GM19025 (cell line): ENCODE measurements around the gene TFCP2L1.
"Not testable (repeated sequence)": the region's sequence is repeated elsewhere in the genome, so short reads cannot be mapped to it uniquely, and the experiment has no call there.

Experiments
- ATAC-seq: cut with Tn5 transposase; IDR thresholded peaks from one replicate; pipeline ENCODE4 v1.9.1; 2021; ENCODE audit warnings: mild to moderate bottlenecking, low read depth, moderate library complexity; ENCODE audit not compliant: unreplicated experiment

The TFCP2L1 gene

DNA sequence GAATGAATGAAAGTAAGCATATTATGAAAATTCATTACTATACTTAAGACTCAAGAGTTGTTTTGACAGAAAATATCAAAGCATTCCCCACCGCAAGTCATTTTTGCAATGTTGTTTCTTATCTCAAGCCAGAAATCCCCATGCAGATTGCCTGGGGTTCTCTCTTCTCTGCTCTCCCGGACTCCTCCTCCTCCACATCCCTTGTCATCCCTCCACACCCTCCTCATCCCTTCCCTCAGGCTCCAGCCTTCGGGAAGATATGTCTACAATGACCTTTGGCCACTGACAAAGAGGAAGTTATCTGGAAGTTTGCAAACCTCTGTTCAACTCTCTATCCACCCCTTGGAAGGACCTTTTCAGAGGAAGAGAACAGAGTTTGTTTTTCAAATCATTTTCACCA is 11.9 kb downstream of the TFCP2L1 start:
- no peak for ATAC-seq

DNA sequence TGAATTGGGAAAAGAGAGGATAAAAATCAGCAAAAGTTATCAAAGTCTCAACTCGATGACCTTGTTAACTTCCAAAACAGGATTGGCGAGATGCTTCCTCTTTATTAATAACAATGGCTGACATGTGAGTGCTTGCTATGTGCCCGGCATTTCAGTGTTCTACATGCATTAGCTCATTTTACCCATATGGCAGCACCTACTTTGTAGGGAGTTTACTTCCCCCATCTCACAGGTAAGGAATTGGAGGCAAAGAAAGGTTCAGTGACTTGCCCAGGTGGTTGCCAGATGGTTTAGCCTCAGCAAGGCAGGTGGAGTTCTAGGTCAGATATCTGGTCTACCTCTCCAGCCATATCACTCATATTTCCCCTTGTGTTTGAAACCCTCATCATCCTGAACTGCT is 12.4 kb downstream of the TFCP2L1 start:
- ATAC-seq, result no peak

DNA sequence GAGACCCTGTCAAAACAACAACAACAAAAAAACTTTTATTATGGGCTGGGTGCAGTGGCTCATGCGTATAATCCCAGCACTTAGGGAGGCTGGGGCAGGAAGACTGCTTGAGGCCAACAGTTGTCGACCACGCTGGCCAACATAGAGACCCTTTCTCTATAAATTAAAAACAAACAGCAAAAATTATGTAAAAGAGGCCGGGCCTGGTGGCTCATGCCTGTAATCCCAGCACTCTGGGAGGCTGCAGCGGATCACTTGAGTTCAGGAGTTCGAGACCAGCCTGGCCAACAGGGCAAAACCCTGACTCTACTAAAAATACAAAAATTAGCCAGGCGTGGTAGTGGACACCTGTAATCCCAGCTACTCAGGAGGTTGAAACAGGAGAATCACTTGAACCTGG is 15.6 kb downstream of the TFCP2L1 start:
- ATAC-seq, result not testable (repeated sequence)

DNA sequence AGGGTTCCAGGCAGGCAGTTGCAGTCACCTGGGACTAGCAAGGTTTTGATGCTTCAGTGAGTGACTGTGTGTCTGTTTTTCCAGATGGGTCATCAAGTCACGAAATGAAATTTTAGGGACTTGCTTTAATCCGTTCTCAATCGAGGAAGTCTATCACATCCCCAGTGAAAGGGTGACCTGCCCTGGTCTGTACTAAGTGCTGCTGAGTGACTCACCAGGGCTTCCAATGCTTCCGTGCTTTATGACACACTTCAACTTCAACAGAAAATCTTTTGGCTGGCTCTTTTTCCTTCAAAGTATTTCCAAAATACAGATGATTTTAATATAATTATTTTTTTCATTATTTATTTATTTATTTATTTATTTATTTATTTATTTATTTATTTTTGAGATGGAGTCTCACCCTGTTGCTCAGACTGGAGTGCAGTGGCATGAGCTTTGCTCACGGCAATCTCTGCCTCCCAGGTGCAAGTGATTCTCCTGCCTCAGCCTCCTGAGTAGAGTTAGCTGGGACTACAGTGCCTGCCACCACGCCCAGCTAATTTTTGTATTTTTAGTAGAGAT is 18.4 kb downstream of the TFCP2L1 start:
- ATAC-seq, result no peak

DNA sequence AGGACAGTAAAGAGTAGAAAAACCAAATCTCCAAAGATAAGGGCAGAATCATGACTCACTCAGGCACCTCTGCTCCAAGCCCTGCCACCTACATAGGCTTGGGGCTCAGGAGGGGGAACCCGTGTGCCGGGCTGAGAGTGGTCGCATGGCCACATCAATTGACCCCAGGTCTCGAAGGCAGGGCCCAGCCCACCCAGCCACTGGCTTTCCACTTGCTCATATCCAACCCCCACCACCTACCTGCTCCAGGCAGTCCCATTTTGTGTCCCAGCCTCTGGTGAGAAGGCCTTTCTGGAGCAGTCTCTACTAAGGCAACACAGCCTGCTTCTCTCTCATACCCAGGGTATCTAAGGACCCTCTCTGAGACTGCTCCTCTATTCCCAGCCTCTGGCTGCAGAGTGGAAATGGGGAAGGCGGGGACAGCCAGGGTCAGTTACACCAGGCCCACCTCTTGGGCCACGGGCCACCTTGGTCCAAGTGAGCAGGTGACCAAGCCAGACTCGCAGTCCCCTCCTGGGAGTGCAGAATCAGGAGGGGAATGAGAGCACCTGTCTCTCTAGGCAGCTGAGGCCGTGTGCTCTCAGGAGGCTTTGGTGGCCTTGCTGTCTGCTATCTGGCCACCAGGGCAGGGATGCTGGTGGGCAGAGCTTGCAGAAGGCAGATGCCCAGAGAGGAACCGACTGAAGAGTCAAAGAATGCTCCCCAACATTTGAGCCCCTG is 20.8 kb downstream of the TFCP2L1 start:
- no peak for ATAC-seq

DNA sequence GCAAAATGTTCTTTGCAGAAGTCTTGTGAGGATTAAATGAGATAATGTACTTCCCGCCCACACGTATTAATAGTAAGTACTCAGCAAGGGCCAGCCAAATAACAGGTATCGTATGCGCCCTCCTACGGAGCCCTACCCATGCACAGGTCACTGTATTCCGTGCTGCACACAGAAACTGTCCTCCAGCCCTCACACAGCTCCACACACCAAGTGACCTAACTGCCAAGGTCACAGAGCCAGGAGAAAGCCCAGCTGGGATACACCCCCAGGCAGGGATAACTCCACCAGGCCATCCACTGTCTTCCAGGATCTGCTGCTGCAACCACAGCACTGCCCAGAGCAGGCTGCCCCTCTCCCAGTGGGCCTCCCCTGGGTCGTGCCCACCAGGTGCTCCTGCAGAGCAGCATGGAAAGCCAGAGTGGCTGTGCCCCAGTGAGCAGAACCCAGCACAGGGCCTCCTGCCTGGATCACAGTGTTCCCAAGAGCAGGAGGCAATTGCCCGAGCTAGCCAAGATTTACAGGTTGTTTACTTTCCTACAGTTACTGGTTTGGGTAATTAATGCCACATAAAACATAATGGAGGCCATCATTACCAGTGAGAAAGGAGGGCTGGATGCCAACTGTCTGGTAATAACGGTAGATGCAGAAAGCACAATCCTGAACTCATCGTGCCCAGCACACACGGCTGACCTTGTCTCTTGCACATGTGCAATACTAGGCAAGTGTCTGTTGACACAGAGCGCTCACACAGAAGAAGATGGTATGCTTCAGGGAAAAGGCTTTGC is 24.4 kb downstream of the TFCP2L1 start:
- no peak for ATAC-seq

DNA sequence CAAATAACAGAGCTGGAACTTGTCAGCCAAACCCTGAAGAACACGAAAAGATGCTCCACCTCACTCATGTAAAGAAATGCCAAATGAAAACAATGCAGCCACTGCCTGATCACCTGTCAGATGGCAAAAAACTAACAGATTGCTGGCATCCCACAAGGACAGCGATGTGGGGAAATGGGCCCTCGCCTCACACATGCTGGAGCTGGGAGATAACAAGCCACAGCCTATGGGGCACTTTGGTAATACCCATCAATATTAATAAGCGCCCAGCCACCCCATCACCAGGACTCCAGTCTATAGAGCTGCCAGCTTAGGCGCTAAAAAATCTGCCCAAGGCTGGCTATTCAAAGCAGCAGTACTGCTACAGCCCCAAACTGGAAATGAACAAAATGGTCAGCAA is 27.0 kb downstream of the TFCP2L1 start:
- ATAC-seq, result no peak

DNA sequence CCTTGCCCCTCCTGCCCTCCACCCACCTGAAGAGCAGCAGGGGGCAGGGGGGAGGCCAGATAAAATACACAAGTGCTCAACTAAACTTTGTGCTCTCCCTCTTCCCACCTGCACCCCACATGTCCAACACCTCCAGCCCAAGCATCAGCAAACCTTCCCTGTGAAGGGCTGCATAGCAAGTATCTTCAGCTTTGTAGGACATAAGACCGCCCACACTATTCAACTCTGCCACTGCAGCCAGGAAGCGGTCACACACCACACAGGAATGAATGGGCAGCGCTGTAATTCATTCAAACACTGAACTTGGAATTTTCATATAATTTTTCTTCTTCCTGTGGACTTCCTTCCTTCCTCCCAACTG is 27.5 kb downstream of the TFCP2L1 start:
- ATAC-seq, result no peak

DNA sequence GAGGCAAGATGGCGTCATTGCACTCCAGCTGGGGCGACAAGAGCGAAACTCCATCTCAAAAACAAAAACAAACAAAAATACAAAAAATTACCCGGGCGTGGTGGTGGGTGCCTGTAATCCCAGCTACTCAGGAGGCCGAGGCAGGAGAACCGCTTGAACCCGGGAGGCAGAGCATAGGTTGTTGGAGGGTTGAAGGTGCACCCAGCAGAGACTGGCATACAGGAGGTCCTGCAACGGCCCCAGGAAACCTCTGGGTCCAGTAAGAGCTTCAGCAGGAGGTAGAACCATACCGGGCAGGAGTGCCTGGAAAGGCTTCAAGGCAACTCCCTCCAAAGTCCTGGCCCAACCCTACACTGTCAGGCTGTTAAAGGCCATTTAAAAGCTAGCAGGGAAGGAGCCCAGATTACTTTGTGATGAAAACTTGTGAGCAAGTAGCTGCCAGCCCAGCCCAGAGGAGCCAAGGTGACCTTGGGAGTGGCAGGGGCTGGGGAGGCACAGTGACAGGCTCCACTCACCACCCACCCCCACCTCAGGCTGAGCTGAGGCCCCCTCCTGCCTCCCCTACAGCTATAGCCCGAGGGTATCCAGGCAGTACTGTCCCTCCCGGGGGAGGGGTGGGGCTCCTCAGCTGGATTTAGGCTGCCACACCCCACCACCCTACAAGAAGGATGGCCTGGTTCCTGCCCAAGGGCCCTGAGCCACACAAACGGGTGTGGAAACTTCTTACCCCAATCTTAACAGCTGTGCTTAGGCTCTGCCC is 28.1 kb downstream of the TFCP2L1 start:
- ATAC-seq, result no peak

DNA sequence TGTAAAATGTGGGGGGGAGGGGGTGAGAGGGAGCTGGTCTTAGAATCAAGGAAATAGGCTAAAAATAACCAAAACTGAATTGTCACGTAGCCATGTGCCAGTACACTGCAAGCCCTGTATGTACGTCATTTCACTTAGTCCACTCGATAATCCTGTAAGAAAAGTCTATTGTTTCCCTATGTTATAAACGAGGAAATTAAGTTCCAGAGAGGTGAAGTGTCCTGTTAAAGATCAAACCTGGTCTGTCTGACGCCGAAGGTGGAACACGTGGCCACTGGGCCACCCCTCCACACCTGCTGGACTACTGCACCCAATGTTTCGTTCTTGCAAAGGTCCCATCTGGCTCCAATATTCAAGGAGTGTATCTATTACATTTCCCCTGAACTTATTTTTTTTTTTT is 29.6 kb downstream of the TFCP2L1 start:
- no peak for ATAC-seq

DNA sequence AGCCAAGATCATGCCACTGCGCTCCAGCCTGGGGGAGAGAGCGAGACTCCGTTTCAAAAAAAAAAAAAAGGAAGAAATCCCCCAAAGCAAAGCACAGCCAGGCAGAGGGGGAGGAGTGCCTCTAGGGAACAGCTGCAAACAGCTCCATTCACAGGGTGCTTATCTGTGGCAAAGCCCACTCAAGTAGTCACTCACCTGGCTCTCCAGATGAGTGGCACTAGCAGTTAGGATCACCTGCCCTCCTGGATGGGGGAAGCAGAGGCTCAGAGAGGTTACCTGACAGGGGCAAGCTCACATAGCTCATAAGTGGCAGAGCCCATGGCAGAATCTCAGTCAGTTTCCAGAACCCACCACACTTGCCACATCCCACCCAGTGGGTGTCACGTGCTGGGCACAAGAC is 30.3 kb downstream of the TFCP2L1 start:
- ATAC-seq, result no peak

DNA sequence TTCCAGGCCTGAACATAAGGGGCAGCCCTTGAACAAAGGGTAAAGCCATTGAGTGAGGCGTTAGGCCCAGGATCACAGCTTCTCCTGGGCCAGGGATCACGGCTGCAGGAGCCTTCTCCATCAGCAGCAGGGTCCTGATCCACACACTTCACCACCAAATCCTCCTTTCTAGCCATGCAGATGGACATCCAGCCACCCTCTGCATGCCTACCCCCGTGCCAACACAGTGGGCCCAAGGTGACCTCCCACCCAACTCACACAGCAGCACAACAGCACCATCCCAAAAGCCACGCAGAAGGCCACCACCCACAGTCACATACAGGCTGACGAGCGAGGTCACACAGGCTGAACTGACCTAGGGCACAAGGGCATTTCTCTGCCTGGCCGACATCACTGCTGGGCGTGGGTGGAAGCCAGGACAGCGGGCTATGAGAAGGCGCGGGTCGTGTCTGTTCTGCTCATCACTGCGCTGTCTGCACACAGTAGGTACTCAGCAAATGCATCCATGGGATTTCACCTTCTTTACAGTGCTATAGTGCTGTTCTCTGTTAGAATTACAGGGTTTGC is 31.2 kb downstream of the TFCP2L1 start:
- ATAC-seq, result no peak

DNA sequence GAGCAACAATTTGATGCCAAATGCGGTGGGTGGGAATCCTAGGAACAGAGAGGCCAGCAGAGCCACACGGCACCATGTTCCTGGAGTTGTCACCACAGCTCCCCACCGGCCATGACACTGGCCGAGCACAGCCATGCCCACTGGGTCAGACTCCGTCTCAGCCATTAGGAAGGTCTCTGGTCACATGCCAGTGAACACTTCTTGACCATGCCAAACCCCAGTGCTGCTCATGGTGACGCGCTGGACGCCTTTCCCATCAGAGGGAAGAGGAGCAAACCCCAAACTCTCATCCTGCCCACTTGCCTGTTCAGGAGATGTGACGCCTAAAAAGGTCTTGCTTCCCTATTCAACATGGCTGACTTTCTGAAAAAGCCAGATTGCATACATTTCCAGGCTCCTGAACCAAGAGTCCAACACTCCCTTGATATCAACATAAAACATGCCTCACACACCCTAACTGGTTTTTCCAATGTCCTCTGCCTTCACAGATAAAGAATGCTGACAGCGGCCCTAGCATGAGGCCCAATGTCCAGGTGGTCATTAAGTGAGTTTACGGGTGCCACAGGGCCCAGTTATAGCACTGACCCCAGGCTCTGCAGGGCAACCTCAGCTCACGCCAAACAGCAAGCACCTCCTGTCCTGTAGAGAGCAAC is 31.9 kb downstream of the TFCP2L1 start:
- no peak for ATAC-seq

DNA sequence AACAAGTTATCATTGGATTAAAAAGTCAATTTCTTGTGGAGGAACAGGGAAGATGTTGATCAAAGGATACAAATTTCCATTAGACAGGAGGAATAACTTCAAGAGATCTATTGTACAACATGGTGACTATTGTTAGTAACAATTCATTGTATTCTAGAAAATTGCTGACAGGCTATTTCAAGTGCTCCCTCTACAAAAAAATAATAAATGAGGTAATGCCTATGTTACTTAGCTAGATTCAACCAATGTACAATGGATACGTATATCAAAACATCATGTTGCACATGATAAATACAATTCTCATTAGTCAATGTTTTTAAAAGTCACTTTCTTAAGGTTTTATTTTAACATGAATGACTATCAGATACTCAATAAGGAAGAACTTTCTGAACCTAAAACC is 33.5 kb downstream of the TFCP2L1 start:
- ATAC-seq, result no peak

DNA sequence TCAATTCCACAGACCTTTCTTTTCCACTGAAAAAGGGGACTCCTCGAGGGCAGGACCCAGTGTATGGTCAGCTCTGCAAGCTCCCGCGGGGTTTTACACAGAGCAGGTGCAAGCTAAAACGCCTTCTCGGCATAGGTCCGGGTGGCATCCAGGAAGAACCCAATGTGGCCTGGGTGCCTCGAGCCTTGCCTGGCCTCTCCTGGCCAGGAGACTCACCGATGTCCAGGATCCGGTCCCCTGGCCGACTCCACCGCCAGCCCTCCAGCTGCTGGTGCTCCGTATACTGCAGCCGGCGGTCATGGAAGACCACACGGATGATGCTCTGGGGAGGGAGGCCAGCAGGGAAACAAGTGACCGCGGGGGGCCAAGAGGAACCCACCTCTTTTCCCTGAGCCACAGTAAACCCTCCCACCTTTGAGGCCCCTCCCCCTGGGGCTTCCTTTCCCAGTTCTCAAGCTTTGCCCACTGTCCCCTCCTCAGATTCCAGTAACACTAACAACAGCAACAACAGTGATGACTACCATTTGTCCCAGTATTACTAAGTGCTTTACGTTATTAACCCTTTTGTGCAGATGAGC is 36.1 kb downstream of the TFCP2L1 start:
- no peak for ATAC-seq

DNA sequence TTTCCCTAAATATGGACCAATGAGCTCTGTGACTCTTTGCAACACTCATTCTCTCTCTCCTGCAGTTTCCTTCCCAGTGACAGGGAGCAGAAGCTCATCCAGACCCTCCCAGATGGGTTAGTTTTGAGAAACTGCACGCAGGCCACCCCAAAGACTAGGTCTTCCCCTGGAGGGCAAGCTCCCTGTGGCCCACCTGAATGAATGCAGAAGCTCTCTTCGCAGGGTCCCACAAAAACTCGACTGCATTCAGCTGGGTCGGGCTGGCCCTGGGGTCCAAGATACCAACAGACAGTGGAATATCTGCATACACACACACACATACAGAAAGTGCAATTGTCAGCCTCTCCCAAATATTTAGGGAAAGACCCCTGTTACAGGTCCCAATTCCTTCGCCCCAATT is 37.0 kb downstream of the TFCP2L1 start:
- no peak for ATAC-seq

DNA sequence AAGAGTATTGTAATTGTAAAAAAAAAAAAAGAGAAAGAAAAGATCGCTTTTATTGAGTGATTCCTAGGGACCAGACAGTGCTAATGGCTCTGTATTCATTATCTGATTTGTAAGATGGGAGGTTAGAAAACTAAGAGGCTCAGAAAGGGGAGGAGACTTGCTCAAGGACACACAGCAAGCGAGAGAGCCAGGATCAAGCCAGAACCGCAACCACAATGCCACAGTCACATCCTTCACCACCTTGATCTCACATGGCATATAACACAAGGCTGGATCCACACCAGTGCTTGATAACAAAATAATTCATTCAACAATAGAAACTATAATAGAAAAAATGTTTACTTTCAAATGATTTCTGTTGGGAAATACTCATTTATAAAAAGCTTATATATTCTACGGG is 37.5 kb downstream of the TFCP2L1 start:
- no peak for ATAC-seq

DNA sequence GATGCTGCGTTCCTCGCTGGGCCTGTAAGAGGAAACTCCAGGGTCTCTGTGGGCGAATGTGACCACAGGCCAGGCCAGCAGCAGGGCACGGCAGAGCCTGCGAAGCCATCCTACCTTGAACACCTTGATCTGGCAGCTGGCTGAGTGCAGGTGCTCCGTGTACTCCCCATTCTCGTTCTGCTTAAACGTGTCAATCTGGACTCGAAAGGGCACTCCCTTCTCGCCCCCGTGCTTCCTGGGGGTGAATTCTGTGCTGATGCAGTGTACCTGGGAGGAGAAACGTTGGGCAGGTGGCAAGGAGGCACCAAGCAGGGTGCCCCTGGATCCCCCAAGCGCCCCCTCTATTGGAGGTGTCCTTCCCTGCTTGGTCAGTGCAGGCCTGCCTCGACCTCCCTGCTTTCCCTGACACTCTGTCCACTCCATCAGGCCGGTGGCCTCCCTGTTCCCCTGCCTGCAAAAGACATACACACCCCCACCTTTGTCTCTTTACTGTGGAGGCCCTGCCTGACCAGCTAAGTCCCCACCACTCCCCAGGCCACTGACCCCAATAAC is 38.2 kb downstream of the TFCP2L1 start:
- ATAC-seq, result no peak

DNA sequence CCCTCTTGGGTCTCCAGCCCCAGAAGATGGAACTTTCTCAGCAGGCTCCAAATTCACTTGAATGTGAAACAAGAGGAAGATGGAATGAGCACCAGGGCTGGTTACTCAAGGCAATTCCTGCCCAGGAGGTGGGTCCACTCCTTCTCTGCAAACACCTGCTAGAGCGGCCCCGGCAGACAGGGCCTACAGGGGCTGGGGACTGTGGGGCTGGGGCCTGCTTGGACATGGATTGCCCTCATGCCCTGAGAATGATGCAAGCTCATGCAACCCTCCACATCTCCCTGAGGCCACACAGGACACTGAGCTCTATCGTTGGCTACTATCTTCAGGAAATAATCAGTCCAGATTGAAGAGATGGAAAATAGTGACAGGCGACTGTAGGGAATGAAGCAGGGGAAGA is 39.1 kb downstream of the TFCP2L1 start:
- no peak for ATAC-seq
